ENCODE data around the gene TMEM154. TPM values are rescaled to one million over a fixed set of nuclear protein-coding genes. Genes with fewer than 3 reads are reported as not detected.

Gene TMEM154
- total RNA-seq, result 12.1 and 20.7 TPM in 2 replicates

DNA sequence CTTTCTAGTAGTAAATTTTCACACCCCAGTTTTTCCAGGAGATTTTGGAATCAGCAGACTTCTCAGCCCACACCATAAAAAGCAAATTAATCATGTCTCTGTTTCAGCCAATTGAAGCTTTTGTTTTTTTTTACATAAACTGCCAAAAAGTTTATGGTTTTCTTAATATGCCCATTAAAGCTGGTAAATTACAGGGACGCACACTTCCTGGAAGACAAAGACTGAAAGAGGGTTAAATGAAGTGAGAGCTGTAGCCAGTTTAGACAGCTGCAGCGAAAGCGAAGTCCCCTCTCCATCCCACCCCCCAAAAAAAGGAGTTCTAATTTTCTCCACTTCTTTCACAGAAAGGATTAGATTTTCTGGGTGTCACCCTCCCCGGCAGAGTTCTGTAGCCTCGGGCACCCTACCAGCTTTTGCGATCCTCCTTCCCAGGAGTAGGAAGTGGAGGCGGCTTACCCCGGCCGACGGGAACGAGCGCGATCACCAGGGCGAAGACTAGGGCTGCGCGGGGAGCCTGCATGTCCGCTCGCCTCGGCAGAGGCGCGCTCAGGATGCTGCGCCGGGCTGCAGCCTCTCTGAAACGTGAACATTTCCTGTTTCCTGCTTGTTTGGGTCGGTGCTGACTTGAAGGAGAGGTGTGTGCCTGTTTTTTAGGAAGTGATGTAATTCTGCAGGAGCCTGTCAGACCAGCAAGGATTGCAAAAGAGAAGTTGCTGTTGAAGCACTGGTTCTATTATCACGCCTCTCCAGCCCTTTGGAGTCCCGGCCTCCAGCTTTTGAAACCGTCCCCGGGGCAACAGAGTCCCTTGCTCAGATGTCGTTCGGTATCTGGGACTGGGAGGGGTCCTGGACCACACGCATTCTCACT, at the start of gene TMEM154:
TMEM154 (minus strand) TSS at position 584 of the 868 bp plus-strand sequence; CDS start at position 520, 64 bp downstream.

Other genes with a start within 250 kb of the TMEM154 start
- 58.6 and 59.9 TPM in 2 replicates for gene FBXW7, start 143.9 kb downstream of the TMEM154 start, total RNA-seq
- 0.27 and 0.29 TPM in 2 replicates for gene TIGD4, start 99.7 kb upstream of the TMEM154 start, total RNA-seq
- gene ARFIP1, start 100.0 kb upstream of the TMEM154 start, total RNA-seq, result 52.2 and 61.3 TPM in 2 replicates

Data from thoracic aorta endothelial cell (primary cell).